Activated CD4-positive, alpha-beta T cell treated with anti-CD3 and anti-CD28 coated beads, Interleukin-2, amount 10 ng/mL, durations not matched to agents 24 days and 14 days (primary cell): Measurements from ENCODE around the gene YTHDC2. TPM values are rescaled to one million over a fixed set of nuclear protein-coding genes. Genes with fewer than 3 reads are reported as not detected.
"Not testable (repeated sequence)": the region's sequence is repeated elsewhere in the genome, so short reads cannot be mapped to it uniquely, and the experiment has no call there.

Source experiments
- DNase-seq: peaks from one replicate; pipeline ENCODE4 v3.0.0; 2022
- H3K27ac Mint-ChIP-seq: one replicate; pipeline ENCODE4 v1.8.0; 2022; ENCODE audit warnings: mild to moderate bottlenecking, mixed read lengths
- H3K27me3 Mint-ChIP-seq: one replicate; pipeline ENCODE4 v1.8.0; 2022; ENCODE audit warnings: mixed read lengths
- H3K36me3 Mint-ChIP-seq: one replicate; pipeline ENCODE4 v1.8.0; 2022; ENCODE audit warnings: low read depth, mild to moderate bottlenecking, mixed read lengths
- H3K4me1 Mint-ChIP-seq: one replicate; pipeline ENCODE4 v1.8.0; 2021; ENCODE audit warnings: mixed read lengths
- H3K4me3 Mint-ChIP-seq: one replicate; pipeline ENCODE4 v1.8.0; 2022; ENCODE audit warnings: mild to moderate bottlenecking, moderate library complexity, mixed read lengths
- H3K9me3 Mint-ChIP-seq: one replicate; pipeline ENCODE4 v1.8.0; 2021; ENCODE audit warnings: mixed read lengths
- intact Hi-C: fragments of 100-400 bp; cut with micrococcal nuclease; formaldehyde crosslinking; loops from one replicate; pipeline ENCODE4 v1.15.1; 2023
- total RNA-seq: library from RNA; stranded (reverse); gene quantifications from 2 replicates; pipeline ENCODE4 v1.2.3, GENCODE V29; 2022

YTHDC2 gene
- total RNA-seq, 1 donor from 2014 or later, result 26.0 TPM

- Mint-ChIP-seq H3K9me3 (no peaks in the 10 kb centered on the region), H3K27me3 (peaks cover 15% of the 10 kb centered on the region), H3K36me3 (peaks cover 4% of the 10 kb centered on the region), H3K4me3 (no peak overlapping the region), H3K27ac (no peak overlapping the region), H3K4me1 (no peaks in the 10 kb centered on the region)
- DNase-seq, result no peak
- intact Hi-C loops, result no loop called here
Measured at GRCh38 chr5:113598926-113599325, 85.4 kb downstream of the YTHDC2 start.

GRCh38 chr5:113600255-113600905 is 86.9 kb downstream of the YTHDC2 start:
- intact Hi-C loops, result no loop called here
- Mint-ChIP-seq H3K4me3 (no peak overlapping the region), H3K9me3 (no peaks in the 10 kb centered on the region), H3K36me3 (no peaks in the 10 kb centered on the region), H3K4me1 (no peaks in the 10 kb centered on the region), H3K27me3 (peaks cover 24% of the 10 kb centered on the region), H3K27ac (no peak overlapping the region)
- no peak for DNase-seq

GRCh38 chr5:113601423-113601822 is 87.9 kb downstream of the YTHDC2 start:
- H3K4me3 Mint-ChIP-seq, result no peak overlapping the region
- no peak overlapping the region for H3K27ac Mint-ChIP-seq
- H3K36me3 Mint-ChIP-seq, result no peaks in the 10 kb centered on the region
- H3K27me3 Mint-ChIP-seq, result peaks cover 31% of the 10 kb centered on the region
- H3K9me3 Mint-ChIP-seq, result no peaks in the 10 kb centered on the region
- no peak for DNase-seq
- peaks cover 2% of the 10 kb centered on the region for H3K4me1 Mint-ChIP-seq
- intact Hi-C loops, result no loop called here

DNA sequence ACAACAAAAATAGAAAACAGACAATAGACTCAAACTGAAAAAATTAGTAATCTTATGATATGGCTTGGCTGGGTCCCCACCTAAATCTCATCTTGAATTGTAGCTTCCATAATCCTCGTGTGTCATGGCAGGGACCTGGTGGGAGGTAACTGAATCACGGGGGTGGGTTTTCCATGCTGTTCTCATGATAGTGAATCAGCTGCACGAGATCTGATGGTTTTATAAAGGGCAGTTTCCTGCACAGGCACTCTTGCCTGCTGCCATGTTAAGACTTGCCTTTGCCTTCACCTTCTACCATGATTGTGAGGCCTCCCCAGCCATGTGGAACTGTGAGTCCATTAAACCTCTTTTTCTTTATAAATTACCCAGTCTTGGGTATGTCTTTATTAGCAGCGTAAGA is 89.8 kb downstream of the YTHDC2 start:
- H3K4me3 Mint-ChIP-seq, DNase-seq, intact Hi-C loops, H3K4me1 Mint-ChIP-seq, H3K36me3 Mint-ChIP-seq, H3K27ac Mint-ChIP-seq, H3K9me3 Mint-ChIP-seq: not testable (repeated sequence)
- peaks cover 34% of the 10 kb centered on the region for H3K27me3 Mint-ChIP-seq

GRCh38 chr5:113606298-113607134 is 93.0 kb downstream of the YTHDC2 start:
- H3K4me3 Mint-ChIP-seq, result no peak overlapping the region
- H3K9me3 Mint-ChIP-seq, result no peaks in the 10 kb centered on the region
- H3K27ac Mint-ChIP-seq, result no peak overlapping the region
- peaks cover 32% of the 10 kb centered on the region for H3K27me3 Mint-ChIP-seq
- intact Hi-C loops, result loop anchor here (1.0 to 2.0 kb wide), 4 partner anchors 227 to 1432 kb away; no protein-coding TSS in a partner anchor
- H3K36me3 Mint-ChIP-seq, result no peaks in the 10 kb centered on the region
- peaks cover 6% of the 10 kb centered on the region for H3K4me1 Mint-ChIP-seq
- peak; percentile 86 for DNase-seq

- H3K27ac Mint-ChIP-seq, result no peak overlapping the region
- peaks cover 31% of the 10 kb centered on the region for H3K27me3 Mint-ChIP-seq
- no peaks in the 10 kb centered on the region for H3K9me3 Mint-ChIP-seq
- no peak overlapping the region for H3K4me3 Mint-ChIP-seq
- no peaks in the 10 kb centered on the region for H3K36me3 Mint-ChIP-seq
- peaks cover 6% of the 10 kb centered on the region for H3K4me1 Mint-ChIP-seq
- intact Hi-C loops, result loop anchor here (2.0 kb wide), 1 partner anchor 1433 kb away; no protein-coding TSS in a partner anchor
- DNase-seq, result no peak
Measured at GRCh38 chr5:113607361-113607760, 93.9 kb downstream of the YTHDC2 start.

- Mint-ChIP-seq H3K9me3 (no peaks in the 10 kb centered on the region), H3K4me1 (peaks cover 6% of the 10 kb centered on the region), H3K36me3 (no peaks in the 10 kb centered on the region), H3K4me3 (no peak overlapping the region), H3K27me3 (peaks cover 30% of the 10 kb centered on the region), H3K27ac (no peak overlapping the region)
- intact Hi-C loops, result no loop called here
- DNase-seq, result no peak
Measured at GRCh38 chr5:113608113-113608596, 94.7 kb downstream of the YTHDC2 start.

DNA sequence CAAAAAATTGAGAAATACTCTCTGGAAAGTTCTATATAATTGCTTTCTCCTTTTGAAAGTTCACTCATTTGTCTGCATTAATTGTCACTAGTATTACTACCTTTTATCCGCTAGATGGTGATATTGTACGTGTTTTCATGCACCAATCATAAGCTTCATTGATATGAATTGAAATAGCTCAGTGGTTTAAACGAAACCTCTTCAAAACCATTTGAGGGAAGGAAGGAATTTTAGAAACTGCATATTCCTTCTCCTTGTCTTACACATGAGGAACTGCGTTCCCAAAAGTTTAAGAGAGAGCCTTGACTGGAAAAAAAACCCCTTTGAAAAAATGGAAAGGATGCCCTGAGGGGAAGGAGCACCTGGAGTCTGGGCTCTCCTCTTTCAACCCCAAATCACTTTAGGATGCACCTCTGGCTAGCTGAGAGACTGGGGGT is 98.6 kb downstream of the YTHDC2 start:
- intact Hi-C loops, result loop anchor here (1.0 to 5.0 kb wide), 4 partner anchors 52 to 1960 kb away; no protein-coding TSS in a partner anchor
- no peak for DNase-seq
- H3K9me3 Mint-ChIP-seq, result no peaks in the 10 kb centered on the region
- no peak overlapping the region for H3K4me3 Mint-ChIP-seq
- H3K27me3 Mint-ChIP-seq, result peaks cover 18% of the 10 kb centered on the region
- H3K27ac Mint-ChIP-seq, result no peak overlapping the region
- peaks cover 5% of the 10 kb centered on the region for H3K4me1 Mint-ChIP-seq
- H3K36me3 Mint-ChIP-seq, result no peaks in the 10 kb centered on the region

DNA sequence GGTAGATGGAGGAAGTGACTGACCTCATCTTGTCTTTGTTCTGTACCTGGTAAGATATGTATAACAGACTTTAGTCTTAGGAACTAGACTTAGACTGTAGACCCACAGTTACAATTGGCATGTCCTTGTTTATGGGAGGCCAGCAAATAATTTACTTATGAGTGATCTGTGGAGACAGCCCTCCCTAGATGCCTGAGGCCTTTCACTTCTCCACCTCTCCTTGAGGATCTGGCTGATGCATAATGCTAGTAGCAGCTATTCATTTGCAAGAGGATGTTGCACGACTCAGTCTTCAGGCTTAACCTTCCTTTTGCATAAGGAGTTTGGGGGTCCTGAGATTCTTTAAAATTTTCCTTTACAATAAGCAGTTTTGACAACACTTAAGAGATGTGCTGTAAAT is 100.7 kb downstream of the YTHDC2 start:
- peaks cover 18% of the 10 kb centered on the region for H3K27me3 Mint-ChIP-seq
- H3K27ac Mint-ChIP-seq, result no peak overlapping the region
- H3K36me3 Mint-ChIP-seq, result no peaks in the 10 kb centered on the region
- no peaks in the 10 kb centered on the region for H3K9me3 Mint-ChIP-seq
- no peak for DNase-seq
- intact Hi-C loops, result loop anchor here (5.0 kb wide), 2 partner anchors 1633 to 1958 kb away; no protein-coding TSS in a partner anchor
- peaks cover 2% of the 10 kb centered on the region for H3K4me1 Mint-ChIP-seq
- no peak overlapping the region for H3K4me3 Mint-ChIP-seq

- no peak for DNase-seq
- Mint-ChIP-seq H3K4me3 (no peak overlapping the region), H3K27me3 (peaks cover 18% of the 10 kb centered on the region), H3K27ac (no peak overlapping the region), H3K9me3 (no peaks in the 10 kb centered on the region), H3K36me3 (no peaks in the 10 kb centered on the region), H3K4me1 (peaks cover 2% of the 10 kb centered on the region)
- intact Hi-C loops, result no loop called here
Measured at GRCh38 chr5:113615708-113616107, 102.2 kb downstream of the YTHDC2 start.

- Mint-ChIP-seq H3K27ac (no peak overlapping the region), H3K36me3 (no peaks in the 10 kb centered on the region), H3K9me3 (no peaks in the 10 kb centered on the region), H3K4me3 (no peak overlapping the region), H3K27me3 (peaks cover 17% of the 10 kb centered on the region), H3K4me1 (peaks cover 2% of the 10 kb centered on the region)
- DNase-seq, result no peak
- intact Hi-C loops, result no loop called here
Measured at GRCh38 chr5:113617191-113617796, 103.8 kb downstream of the YTHDC2 start.

DNA sequence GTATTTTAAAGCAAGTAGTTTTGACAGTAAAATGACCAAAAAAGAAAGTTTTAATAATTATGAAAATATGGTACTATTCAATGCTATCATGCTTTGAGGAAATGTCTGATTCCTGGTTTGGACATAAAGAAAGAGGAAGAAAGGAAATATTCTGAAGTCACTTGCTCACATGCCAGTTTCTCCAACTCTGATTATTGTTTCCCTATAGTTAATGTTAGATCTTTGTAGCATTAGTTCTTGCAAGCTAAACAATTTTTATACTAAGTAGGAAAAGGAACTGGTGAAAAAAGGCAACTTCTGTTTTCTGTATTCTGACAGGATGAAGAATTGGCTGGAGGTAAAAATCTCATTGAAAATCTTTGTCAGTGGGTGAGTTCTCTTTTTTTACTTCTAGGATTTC is 119.5 kb downstream of the YTHDC2 start:
- intact Hi-C loops, result no loop called here
- Mint-ChIP-seq H3K4me1 (no peaks in the 10 kb centered on the region), H3K36me3 (no peaks in the 10 kb centered on the region), H3K27me3 (peaks cover 18% of the 10 kb centered on the region), H3K27ac (no peak overlapping the region), H3K4me3 (no peak overlapping the region), H3K9me3 (no peaks in the 10 kb centered on the region)
- DNase-seq, result no peak

DNA sequence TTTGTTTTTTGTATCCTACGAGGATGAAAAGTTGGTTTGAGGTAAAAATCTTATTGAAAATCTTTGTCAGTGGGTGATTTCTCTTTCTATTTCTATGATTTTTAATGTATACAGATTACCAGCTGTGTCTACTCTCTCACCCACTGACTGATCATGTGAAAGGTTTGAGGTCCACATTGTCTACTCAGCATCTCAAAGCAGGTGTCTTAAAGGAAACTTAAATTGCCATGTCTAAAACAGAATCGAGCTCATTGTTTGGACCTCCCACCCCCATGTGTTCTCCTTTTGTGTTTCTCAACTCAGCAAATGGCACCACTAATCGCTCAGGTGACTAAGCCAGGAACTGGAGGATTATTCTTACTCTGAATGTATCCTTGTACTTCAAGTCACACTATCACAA is 121.5 kb downstream of the YTHDC2 start:
- H3K9me3 Mint-ChIP-seq, result no peaks in the 10 kb centered on the region
- H3K27me3 Mint-ChIP-seq, result peaks cover 18% of the 10 kb centered on the region
- intact Hi-C loops, result no loop called here
- H3K36me3 Mint-ChIP-seq, result no peaks in the 10 kb centered on the region
- H3K27ac Mint-ChIP-seq, result no peak overlapping the region
- DNase-seq, result no peak
- H3K4me1 Mint-ChIP-seq, result no peaks in the 10 kb centered on the region
- H3K4me3 Mint-ChIP-seq, result no peak overlapping the region

GRCh38 chr5:113641715-113642114 is 128.2 kb downstream of the YTHDC2 start:
- Mint-ChIP-seq H3K4me1 (no peaks in the 10 kb centered on the region), H3K9me3 (no peaks in the 10 kb centered on the region), H3K36me3 (no peaks in the 10 kb centered on the region), H3K4me3 (no peak overlapping the region), H3K27ac (no peak overlapping the region), H3K27me3 (peaks cover 1% of the 10 kb centered on the region)
- DNase-seq, result no peak
- intact Hi-C loops, result no loop called here
